Tibial artery (tissue), 4 donors: ENCODE measurements around the gene PRIMPOL.
"Not testable (repeated sequence)": the region's sequence is repeated elsewhere in the genome, so short reads cannot be mapped to it uniquely, and the experiment has no call there.

Experiments
- DNase-seq, 2 donors: peaks; one replicate each; pipeline ENCODE4 v3.0.0-alpha.2; 2019
- H3K27ac ChIP-seq, 2 donors: fragments of 200-600 bp; sonication (generic) in 1 of 2; 1 replicate in 1 of 2; 2 replicates in 1 of 2; pipeline ENCODE4 v1.5.1; 2018 to 2019; ENCODE audit warnings: mild to moderate bottlenecking in 1 of 2
- H3K27me3 ChIP-seq, 2 donors: fragments of 200-600 bp; sonication (generic) in 1 of 2; one replicate each; pipeline versions ENCODE4 v1.5.1 to v1.6.0; 2016 to 2019
- H3K36me3 ChIP-seq, 3 donors: fragments of 200-600 bp; sonication (generic) in 2 of 3; one replicate each; pipeline ENCODE4 v1.5.1; 2016 to 2019; ENCODE audit warnings: mild to moderate bottlenecking in 2 of 3
- H3K4me1 ChIP-seq, 4 donors: fragments of 200-600 bp; sonication (generic) in 2 of 4; 1 replicate in 3 of 4; 2 replicates in 1 of 4; pipeline ENCODE4 v1.5.1; 2016 to 2019
- H3K4me3 ChIP-seq, 2 donors: fragments of 200-600 bp; sonication (generic) in 1 of 2; 1 replicate in 1 of 2; 2 replicates in 1 of 2; pipeline ENCODE4 v1.5.1; 2018 to 2019; ENCODE audit warnings: mild to moderate bottlenecking in 2 of 2
- H3K9me3 ChIP-seq, 3 donors: fragments of 200-600 bp; sonication (generic) in 1 of 3; one replicate each; pipeline ENCODE4 v1.5.1; 2016 to 2019
- intact Hi-C: fragments of 100-400 bp; cut with DNase I; formaldehyde crosslinking; loops from one replicate; pipeline ENCODE4 v1.15.0; 2023; ENCODE audit warnings: low total_unique reads
- TF ChIP-seq, protein P1 (sequence below), 2 experiments: fragments of 200-600 bp in 1 of 2; fragments of 450-650 bp in 1 of 2; IDR thresholded peaks; one replicate each; pipeline ENCODE4 v1.5.1; 2017 to 2019; ENCODE audit warnings: antibody characterized with exemption in 2 of 2, mild to moderate bottlenecking in 1 of 2, moderate library complexity in 1 of 2

The PRIMPOL gene

DNA sequence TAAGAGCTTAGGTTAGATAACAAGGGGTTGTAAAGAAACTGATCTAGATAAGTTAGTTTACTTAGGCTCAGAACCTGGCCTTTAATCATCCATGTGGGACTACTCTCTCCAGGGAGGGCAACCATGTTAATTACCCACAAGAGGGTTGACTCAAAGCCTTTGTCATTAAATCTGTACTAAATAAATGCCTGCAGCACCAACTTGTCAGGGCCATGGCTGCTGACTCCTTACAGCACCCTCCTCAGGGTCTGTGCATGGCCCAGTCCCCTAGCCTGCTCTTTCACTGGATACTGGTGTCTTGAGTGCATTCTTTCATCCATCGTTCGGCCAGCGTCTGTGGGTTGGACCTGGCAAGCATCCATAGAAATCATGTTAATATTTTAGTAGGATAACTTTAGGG lies 35.0 kb upstream of the PRIMPOL start:
- H3K36me3 ChIP-seq = no peaks in the 10 kb centered on the region
- H3K4me1 ChIP-seq = no peaks in the 10 kb centered on the region
- intact Hi-C loops = no loop called here
- no peak for DNase-seq
- H3K9me3 ChIP-seq = no peaks in the 10 kb centered on the region
- H3K27me3 ChIP-seq = no peaks in the 10 kb centered on the region
- no peak overlapping the region for H3K27ac ChIP-seq
- TF ChIP-seq, protein P1, sequence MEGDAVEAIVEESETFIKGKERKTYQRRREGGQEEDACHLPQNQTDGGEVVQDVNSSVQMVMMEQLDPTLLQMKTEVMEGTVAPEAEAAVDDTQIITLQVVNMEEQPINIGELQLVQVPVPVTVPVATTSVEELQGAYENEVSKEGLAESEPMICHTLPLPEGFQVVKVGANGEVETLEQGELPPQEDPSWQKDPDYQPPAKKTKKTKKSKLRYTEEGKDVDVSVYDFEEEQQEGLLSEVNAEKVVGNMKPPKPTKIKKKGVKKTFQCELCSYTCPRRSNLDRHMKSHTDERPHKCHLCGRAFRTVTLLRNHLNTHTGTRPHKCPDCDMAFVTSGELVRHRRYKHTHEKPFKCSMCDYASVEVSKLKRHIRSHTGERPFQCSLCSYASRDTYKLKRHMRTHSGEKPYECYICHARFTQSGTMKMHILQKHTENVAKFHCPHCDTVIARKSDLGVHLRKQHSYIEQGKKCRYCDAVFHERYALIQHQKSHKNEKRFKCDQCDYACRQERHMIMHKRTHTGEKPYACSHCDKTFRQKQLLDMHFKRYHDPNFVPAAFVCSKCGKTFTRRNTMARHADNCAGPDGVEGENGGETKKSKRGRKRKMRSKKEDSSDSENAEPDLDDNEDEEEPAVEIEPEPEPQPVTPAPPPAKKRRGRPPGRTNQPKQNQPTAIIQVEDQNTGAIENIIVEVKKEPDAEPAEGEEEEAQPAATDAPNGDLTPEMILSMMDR (IDR thresholded peaks at IDR 0.05) = no peak
- H3K4me3 ChIP-seq = no peak overlapping the region

DNA sequence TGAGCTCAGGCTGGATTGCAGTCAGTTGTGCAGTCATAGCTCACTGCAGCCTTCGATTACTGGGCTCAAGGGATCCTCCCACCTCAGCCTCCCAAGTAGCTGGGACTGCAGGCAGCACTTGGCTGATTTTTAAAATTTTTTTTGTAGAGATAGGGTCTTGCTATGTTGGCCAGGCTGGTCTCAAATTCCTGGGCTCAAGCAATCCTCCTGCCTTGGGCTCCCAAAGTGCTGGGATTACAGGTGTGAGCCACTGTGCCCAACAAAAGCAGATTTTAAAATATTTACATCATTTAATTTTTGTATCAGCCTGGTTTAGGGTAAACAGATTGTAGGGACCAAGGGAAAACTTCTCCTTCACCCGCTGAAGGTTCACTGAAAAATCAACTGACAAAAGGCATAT lies 33.4 kb upstream of the PRIMPOL start:
- H3K4me1 ChIP-seq, H3K27me3 ChIP-seq, intact Hi-C loops, H3K4me3 ChIP-seq, H3K9me3 ChIP-seq, H3K36me3 ChIP-seq, H3K27ac ChIP-seq, DNase-seq: not testable (repeated sequence)

DNA sequence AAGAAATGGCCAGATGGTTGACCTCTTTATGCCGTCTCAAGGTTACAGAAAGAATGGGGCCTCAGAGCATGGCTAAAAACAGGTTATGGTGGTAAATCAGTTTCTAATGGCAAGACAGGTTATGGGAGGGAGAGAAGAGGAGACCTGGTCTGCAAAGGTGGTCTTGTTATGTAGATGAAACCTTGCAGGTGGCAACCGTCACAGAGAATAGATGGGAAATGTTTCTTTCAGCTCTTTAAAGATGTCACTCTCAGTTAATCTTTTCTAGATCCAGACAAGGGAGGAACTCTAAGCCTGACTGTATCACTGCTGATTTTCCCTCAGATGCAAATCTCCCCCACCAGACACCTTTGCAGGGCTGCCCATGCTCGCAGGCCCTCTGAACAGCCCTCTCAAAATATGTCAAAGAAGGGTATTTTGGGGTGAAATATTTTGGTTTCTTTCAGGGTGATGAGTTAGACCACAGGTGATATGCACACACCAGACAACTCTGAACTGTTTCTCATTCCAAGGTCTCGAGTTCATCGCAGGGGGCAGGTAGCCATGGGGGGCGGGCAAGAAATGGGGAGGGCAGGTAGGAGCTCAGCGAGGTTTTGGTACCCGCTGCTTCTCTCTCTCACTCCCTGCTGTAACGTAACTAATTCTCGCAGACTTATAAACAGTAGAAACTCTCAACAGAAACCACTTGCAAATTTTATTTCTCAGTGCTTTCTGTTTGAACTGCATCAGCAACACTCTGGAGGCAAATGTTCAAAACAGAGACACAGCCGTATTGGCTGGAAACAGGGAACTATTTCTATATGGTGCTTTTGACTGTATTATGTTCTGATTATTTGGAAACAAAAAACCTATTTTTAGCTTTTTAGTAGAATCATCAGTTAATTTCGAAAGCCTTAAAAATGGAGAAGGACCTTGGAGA lies 32.6 kb upstream of the PRIMPOL start:
- no peaks in the 10 kb centered on the region for H3K9me3 ChIP-seq
- H3K4me3 ChIP-seq = no peak overlapping the region
- TF ChIP-seq, protein P1 (IDR thresholded peaks at IDR 0.05) = no peak
- intact Hi-C loops = no loop called here
- no peak for DNase-seq
- no peaks in the 10 kb centered on the region for H3K36me3 ChIP-seq
- H3K4me1 ChIP-seq = no peaks in the 10 kb centered on the region
- no peaks in the 10 kb centered on the region for H3K27me3 ChIP-seq
- H3K27ac ChIP-seq = no peak overlapping the region

DNA sequence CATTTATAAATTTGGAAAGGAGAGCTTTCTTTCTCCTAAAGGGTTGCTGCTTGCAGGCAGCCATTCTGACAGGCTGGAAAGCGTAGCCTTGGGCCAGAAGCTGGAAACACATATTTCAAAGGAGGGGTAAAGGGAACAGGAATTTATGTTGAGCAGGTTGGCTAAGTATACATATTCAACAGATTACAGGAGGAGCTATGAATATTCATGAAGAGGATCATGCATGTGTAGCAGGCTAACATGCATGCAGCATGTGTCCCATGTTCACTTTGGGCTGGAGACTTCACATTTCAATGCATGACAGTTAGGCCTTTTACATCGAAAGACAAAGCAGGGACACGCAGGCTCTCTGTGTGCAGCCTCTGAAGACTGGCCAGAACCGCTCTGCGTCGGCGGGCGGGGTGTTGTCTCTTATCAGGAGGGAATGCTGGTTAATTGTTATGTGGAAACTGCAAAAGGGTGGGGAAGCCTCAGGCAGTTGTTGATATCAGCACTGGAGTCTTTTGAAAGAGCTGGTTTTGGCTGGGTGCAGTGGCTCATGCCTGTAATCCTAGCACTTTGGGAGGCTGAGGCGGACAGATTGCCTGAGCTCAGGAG lies 31.8 kb upstream of the PRIMPOL start:
- Histone ChIP-seq H3K4me1 (no peaks in the 10 kb centered on the region), H3K4me3 (no peak overlapping the region), H3K36me3 (no peaks in the 10 kb centered on the region), H3K9me3 (no peaks in the 10 kb centered on the region), H3K27ac (no peak overlapping the region), H3K27me3 (no peaks in the 10 kb centered on the region)
- DNase-seq = peak in 1 of 2 donors; percentile 22
- TF ChIP-seq, protein P1 (IDR thresholded peaks at IDR 0.05) = no peak
- intact Hi-C loops = no loop called here

DNA sequence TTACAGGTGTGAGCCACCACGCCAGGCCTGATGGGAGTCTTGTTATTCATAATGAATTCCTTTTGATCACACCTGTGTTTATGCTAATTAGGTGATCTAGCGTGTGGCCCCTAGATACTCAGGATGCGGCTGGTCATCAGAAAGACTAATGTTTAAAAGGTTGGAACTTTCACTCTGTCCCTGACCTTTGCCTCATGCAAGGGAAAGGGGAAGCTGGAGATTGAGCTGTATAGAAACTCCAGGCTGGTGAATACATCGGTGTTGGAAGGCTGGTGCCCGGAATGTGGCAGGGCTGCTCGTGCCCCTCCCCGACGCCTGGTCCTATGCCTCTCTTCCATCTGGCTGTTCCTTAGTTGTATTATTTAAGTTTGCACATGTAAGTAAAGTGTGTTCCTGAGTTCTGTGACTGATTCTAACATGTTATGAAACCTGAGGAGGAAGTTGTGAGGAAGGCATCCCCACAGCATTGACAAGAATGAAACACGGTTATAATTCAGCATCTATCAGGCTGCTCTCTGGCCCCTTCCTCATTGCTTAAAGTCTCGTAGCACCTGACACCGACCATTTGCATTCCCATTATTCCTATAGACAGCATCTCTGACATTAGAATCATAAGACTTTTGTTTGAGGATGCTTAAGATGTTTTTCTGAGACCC lies 29.2 kb upstream of the PRIMPOL start:
- no peak for DNase-seq
- peaks cover 0 to 8% (median 0%) of the 10 kb centered on the region in 3 donors for H3K36me3 ChIP-seq
- H3K9me3 ChIP-seq = no peaks in the 10 kb centered on the region
- intact Hi-C loops = loop anchor here (10.0 kb wide), 1 partner anchor 356 kb away; no protein-coding TSS in a partner anchor
- no peak overlapping the region for H3K4me3 ChIP-seq
- TF ChIP-seq, protein P1 (IDR thresholded peaks at IDR 0.05) = no peak
- H3K4me1 ChIP-seq = no peaks in the 10 kb centered on the region
- no peak overlapping the region for H3K27ac ChIP-seq
- H3K27me3 ChIP-seq = no peaks in the 10 kb centered on the region

DNA sequence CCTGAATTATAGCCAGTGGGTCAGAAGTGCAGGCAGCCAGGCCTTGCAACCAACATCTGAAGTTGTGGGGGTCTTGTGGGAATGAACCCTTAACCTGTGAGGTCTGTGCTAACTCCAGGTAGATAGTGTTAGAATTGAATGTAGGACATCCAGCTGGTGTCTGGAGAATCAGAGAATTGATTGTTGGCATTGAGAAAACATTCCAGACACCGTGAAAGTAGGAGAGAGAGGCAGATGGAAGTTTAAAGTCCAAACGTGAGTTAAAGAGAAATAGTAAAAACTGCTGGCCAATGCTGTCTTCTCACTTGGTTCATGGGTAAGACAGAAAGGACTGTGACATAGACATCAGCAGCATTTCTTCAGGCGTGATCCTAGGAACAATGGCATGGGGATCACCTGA lies 28.0 kb upstream of the PRIMPOL start:
- H3K4me1 ChIP-seq = no peaks in the 10 kb centered on the region
- no peak overlapping the region for H3K4me3 ChIP-seq
- intact Hi-C loops = loop anchor here (10.0 kb wide), 1 partner anchor 357 kb away; no protein-coding TSS in a partner anchor
- H3K36me3 ChIP-seq = peaks cover 0 to 12% (median under 1%) of the 10 kb centered on the region in 3 donors
- TF ChIP-seq, protein P1 (IDR thresholded peaks at IDR 0.05) = no peak
- H3K9me3 ChIP-seq = no peaks in the 10 kb centered on the region
- no peak overlapping the region for H3K27ac ChIP-seq
- no peaks in the 10 kb centered on the region for H3K27me3 ChIP-seq
- no peak for DNase-seq

DNA sequence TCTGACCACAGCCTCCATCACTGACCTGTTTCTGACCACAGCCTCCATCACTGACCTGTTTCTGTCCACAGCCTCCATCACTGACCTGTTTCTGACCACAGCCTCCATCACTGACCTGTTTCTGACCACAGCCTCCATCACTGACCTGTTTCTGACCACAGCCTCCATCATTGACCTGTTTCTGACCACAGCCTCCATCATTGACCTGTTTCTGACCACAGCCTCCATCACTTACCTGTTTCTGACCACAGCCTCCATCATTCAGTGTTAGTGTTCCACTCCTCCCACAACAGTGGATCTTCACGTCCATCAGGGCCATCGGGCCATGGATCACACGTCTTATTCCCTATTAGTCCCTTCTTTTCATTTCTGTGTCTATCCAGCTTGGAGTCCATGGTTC lies 25.0 kb upstream of the PRIMPOL start:
- H3K9me3 ChIP-seq, H3K27me3 ChIP-seq, H3K27ac ChIP-seq, H3K4me3 ChIP-seq, H3K4me1 ChIP-seq, DNase-seq: not testable (repeated sequence)
- H3K36me3 ChIP-seq = peaks cover 22 to 36% (median 26%) of the 10 kb centered on the region in 3 donors
- intact Hi-C loops = loop anchor here (10.0 kb wide), 1 partner anchor 360 kb away; no protein-coding TSS in a partner anchor
